ENCODE results near the gene RINT1. TPM values are rescaled to one million over a fixed set of nuclear protein-coding genes. Genes with fewer than 3 reads are reported as not detected.

The RINT1 gene
- polyA plus RNA-seq, 1 donor (not counting 4 experiments of a cell fraction or from before 2014, with no cell fraction given): 23.6 TPM

DNA sequence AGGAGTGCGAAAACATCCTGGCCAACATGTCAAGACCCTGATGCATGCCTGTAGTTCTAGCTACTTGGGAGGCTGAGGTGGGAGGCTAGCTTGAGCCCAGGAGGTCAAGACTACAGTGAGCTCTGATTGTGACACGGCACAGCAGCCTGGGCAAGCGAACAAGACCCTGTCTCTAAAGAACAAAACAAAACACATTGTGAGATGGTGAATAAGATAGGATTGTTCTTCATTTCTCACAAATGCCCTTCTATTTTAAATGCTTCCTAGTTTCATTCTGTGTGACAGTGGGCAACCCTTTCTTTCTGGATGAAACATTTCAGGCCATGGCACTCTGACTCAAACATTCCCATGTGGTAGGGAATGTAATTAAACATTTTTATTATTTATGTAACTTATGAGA is 35.8 kb downstream of the RINT1 start:
- no peak overlapping the region for H2AFZ ChIP-seq (ENCODE audit: control insufficient read depth, low read length)
- H3K9me3 ChIP-seq (ENCODE audit: control insufficient read depth, low read depth, low read length): no peaks in the 10 kb centered on the region
- H3K36me3 ChIP-seq (ENCODE audit: control insufficient read depth in 2 of 2, extremely low read depth in 1 of 2, insufficient read depth in 2 of 2, low read length in 2 of 2): peaks cover 5 to 24% of the 10 kb centered on the region in 2 experiments
- DNase-seq (ENCODE audit: low read depth, low spot score) (no peak), FAIRE-seq (no peak)
- H3K9me1 ChIP-seq (ENCODE audit: control insufficient read depth, extremely low read depth, insufficient read depth, low read length): no peaks in the 10 kb centered on the region
- no peak overlapping the region for H3K4me3 ChIP-seq (ENCODE audit: control insufficient read depth in 2 of 3, extremely low read depth in 1 of 3, insufficient read depth in 2 of 3, low read depth in 1 of 3, low read length in 3 of 3)
- no peaks in the 10 kb centered on the region for H3K79me2 ChIP-seq (ENCODE audit: control insufficient read depth, insufficient read depth, low read length)
- H3K27ac ChIP-seq (ENCODE audit: control insufficient read depth, insufficient read depth, low read length): no peak overlapping the region
- no peaks in the 10 kb centered on the region for H3K4me1 ChIP-seq (ENCODE audit: control insufficient read depth, extremely low read depth, insufficient read depth, low read length)
- dilution Hi-C loops (cut with MboI; ENCODE audit: extremely low pct_ligation_motif_present, low sequenced_read_pairs): no loop called here
- no peak overlapping the region for H3K9ac ChIP-seq (ENCODE audit: control insufficient read depth, extremely low read depth, insufficient read depth, low read length)
- H3K4me2 ChIP-seq (ENCODE audit: control insufficient read depth, extremely low read depth, insufficient read depth, low read depth, low read length): no peak overlapping the region
- H4K20me1 ChIP-seq (ENCODE audit: control insufficient read depth, extremely low read depth, insufficient read depth, low read length): no peaks in the 10 kb centered on the region
- no peaks in the 10 kb centered on the region for H3K27me3 ChIP-seq (ENCODE audit: control insufficient read depth, extremely low read depth, insufficient read depth, low read length)
- TF ChIP-seq, protein P1, sequence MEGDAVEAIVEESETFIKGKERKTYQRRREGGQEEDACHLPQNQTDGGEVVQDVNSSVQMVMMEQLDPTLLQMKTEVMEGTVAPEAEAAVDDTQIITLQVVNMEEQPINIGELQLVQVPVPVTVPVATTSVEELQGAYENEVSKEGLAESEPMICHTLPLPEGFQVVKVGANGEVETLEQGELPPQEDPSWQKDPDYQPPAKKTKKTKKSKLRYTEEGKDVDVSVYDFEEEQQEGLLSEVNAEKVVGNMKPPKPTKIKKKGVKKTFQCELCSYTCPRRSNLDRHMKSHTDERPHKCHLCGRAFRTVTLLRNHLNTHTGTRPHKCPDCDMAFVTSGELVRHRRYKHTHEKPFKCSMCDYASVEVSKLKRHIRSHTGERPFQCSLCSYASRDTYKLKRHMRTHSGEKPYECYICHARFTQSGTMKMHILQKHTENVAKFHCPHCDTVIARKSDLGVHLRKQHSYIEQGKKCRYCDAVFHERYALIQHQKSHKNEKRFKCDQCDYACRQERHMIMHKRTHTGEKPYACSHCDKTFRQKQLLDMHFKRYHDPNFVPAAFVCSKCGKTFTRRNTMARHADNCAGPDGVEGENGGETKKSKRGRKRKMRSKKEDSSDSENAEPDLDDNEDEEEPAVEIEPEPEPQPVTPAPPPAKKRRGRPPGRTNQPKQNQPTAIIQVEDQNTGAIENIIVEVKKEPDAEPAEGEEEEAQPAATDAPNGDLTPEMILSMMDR (optimal IDR thresholded peaks at IDR 0.05 in 1 of 3, IDR thresholded peaks at IDR 0.05 in 1 of 3, conservative IDR thresholded peaks at IDR 0.05 in 1 of 3; ENCODE audit: extremely low read depth in 1 of 3, insufficient read depth in 2 of 3, low read length in 3 of 3): no peak
- no peak for TF ChIP-seq EZH2 (IDR thresholded peaks at IDR 0.05; ENCODE audit: low read length)

DNA sequence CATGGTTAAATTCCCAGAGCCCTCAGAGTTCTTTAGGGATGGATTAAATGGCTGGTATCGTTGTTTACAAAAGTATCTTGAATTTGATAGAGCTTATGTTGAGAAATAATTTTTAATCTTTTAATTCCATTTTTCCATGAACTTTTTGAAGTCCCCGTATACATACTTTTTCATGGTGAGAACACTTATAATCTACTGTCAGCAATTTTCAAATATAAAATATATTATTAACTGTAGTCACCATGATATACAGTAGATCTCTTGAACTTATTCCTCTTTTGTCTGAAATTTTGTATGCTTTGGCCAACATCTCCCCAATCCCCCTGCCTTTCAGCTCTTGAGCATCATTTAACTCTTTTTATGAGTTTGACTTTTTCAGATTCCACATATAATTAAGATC is 39.9 kb downstream of the RINT1 start:
- TF ChIP-seq EZH2 (IDR thresholded peaks at IDR 0.05; ENCODE audit: low read length): no peak
- TF ChIP-seq, protein P1 (optimal IDR thresholded peaks at IDR 0.05 in 1 of 3, IDR thresholded peaks at IDR 0.05 in 1 of 3, conservative IDR thresholded peaks at IDR 0.05 in 1 of 3; ENCODE audit: extremely low read depth in 1 of 3, insufficient read depth in 2 of 3, low read length in 3 of 3): no peak
- no peak for FAIRE-seq
- dilution Hi-C loops (cut with MboI; ENCODE audit: extremely low pct_ligation_motif_present, low sequenced_read_pairs): no loop called here

More for the DNA sequence above, 39.9 kb downstream of the RINT1 start:
- peaks cover 3 to 11% of the 10 kb centered on the region in 2 experiments for H3K36me3 ChIP-seq (ENCODE audit: control insufficient read depth in 2 of 2, extremely low read depth in 1 of 2, insufficient read depth in 2 of 2, low read length in 2 of 2)
- H3K4me1 ChIP-seq (ENCODE audit: control insufficient read depth, extremely low read depth, insufficient read depth, low read length): no peaks in the 10 kb centered on the region
- H3K4me2 ChIP-seq (ENCODE audit: control insufficient read depth, extremely low read depth, insufficient read depth, low read depth, low read length): no peak overlapping the region
- H3K9me3 ChIP-seq (ENCODE audit: control insufficient read depth, low read depth, low read length): no peaks in the 10 kb centered on the region
- no peak overlapping the region for H2AFZ ChIP-seq (ENCODE audit: control insufficient read depth, low read length)
- H3K27ac ChIP-seq (ENCODE audit: control insufficient read depth, insufficient read depth, low read length): no peak overlapping the region
- H3K9ac ChIP-seq (ENCODE audit: control insufficient read depth, extremely low read depth, insufficient read depth, low read length): no peak overlapping the region
- no peak for DNase-seq (ENCODE audit: low read depth, low spot score)
- H3K79me2 ChIP-seq (ENCODE audit: control insufficient read depth, insufficient read depth, low read length): no peaks in the 10 kb centered on the region
- no peaks in the 10 kb centered on the region for H4K20me1 ChIP-seq (ENCODE audit: control insufficient read depth, extremely low read depth, insufficient read depth, low read length)
- no peak overlapping the region for H3K4me3 ChIP-seq (ENCODE audit: control insufficient read depth in 2 of 3, extremely low read depth in 1 of 3, insufficient read depth in 2 of 3, low read depth in 1 of 3, low read length in 3 of 3)
- H3K9me1 ChIP-seq (ENCODE audit: control insufficient read depth, extremely low read depth, insufficient read depth, low read length): no peaks in the 10 kb centered on the region
- H3K27me3 ChIP-seq (ENCODE audit: control insufficient read depth, extremely low read depth, insufficient read depth, low read length): no peaks in the 10 kb centered on the region

Data from keratinocyte (primary cell).